Vagina (tissue), 2 donors: ENCODE measurements around the gene SPEF1.

Experiments
- POLR2A ChIP-seq, 2 donors: fragments of 450-650 bp; IDR thresholded peaks; one replicate each; pipeline ENCODE4 v1.6.1; 2017; ENCODE audit warnings: antibody characterized with exemption in 2 of 2, mild to moderate bottlenecking in 2 of 2, moderate library complexity in 2 of 2
- POLR2AphosphoS5 ChIP-seq, 2 donors: sonication (generic); formaldehyde crosslinking; IDR thresholded peaks; one replicate each; pipeline ENCODE4 v1.9.0; 2017; ENCODE audit warnings: antibody characterized with exemption in 2 of 2, mild to moderate bottlenecking in 2 of 2, low read depth in 1 of 2; ENCODE audit not compliant: insufficient read depth in 1 of 2
- TF ChIP-seq, protein P1 (sequence below), 3 experiments: fragments of 450-650 bp in 2 of 3; fragments of 200-600 bp in 1 of 3; sonication (generic) in 1 of 3; IDR thresholded peaks; one replicate each; pipeline ENCODE4 v1.5.1; 2017 to 2019; ENCODE audit warnings: antibody characterized with exemption in 3 of 3, mild to moderate bottlenecking in 2 of 3, moderate library complexity in 2 of 3

DNA sequence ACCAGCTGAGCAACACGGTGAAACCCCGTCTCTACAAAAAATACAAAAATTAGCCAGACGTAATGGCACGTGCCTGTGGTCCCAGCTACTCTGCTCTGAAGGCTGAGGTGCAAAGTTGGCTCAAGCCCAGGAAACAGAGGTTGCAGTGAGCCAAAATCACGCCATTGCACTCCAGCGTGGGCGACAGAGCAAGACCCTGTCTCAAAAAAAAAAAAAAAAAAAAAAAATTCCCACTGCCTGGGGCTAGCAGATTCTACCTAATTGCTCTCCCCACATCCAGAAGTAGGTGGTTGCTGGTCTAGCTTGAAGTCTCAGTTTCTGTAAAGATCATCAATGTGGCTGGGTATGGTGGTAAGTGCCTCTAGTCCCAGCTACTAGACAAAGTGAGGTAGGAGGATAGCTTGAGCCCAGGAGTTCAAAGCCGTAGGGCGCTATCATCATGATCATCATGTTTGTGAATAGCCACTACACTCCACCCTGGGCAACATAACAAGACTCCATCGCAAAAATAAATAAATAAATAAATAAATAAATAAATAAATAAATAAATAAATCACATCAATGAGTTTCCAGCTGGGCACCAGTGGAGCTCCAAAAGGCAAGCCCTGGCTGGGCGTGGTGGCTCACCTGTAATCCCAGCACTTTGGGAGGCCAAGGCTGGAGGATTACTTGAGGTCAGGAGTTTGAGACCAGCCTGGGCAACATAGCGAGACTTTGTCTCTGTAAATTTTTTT, 32.8 kb upstream of the SPEF1 start:
- TF ChIP-seq, protein P1, sequence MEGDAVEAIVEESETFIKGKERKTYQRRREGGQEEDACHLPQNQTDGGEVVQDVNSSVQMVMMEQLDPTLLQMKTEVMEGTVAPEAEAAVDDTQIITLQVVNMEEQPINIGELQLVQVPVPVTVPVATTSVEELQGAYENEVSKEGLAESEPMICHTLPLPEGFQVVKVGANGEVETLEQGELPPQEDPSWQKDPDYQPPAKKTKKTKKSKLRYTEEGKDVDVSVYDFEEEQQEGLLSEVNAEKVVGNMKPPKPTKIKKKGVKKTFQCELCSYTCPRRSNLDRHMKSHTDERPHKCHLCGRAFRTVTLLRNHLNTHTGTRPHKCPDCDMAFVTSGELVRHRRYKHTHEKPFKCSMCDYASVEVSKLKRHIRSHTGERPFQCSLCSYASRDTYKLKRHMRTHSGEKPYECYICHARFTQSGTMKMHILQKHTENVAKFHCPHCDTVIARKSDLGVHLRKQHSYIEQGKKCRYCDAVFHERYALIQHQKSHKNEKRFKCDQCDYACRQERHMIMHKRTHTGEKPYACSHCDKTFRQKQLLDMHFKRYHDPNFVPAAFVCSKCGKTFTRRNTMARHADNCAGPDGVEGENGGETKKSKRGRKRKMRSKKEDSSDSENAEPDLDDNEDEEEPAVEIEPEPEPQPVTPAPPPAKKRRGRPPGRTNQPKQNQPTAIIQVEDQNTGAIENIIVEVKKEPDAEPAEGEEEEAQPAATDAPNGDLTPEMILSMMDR (IDR thresholded peaks at IDR 0.05): no peak
- no peak for TF ChIP-seq POLR2A (IDR thresholded peaks at IDR 0.05)
- no peak for TF ChIP-seq POLR2AphosphoS5 (IDR thresholded peaks at IDR 0.05; ENCODE audit: insufficient read depth in 1 of 2, low read depth in 1 of 2)
